Fibroblast of skin of abdomen (primary cell): ENCODE data around the gene HSD17B3.
"Not testable (repeated sequence)": the region's sequence is repeated elsewhere in the genome, so short reads cannot be mapped to it uniquely, and the experiment has no call there.

Experiments
- DNase-seq: peaks from one replicate; pipeline ENCODE4 v3.0.0-alpha.2; 2013

Gene HSD17B3

GRCh38 chr9:96192710-96193109 is 109.3 kb downstream of the HSD17B3 start:
- DNase-seq: no peak

DNA sequence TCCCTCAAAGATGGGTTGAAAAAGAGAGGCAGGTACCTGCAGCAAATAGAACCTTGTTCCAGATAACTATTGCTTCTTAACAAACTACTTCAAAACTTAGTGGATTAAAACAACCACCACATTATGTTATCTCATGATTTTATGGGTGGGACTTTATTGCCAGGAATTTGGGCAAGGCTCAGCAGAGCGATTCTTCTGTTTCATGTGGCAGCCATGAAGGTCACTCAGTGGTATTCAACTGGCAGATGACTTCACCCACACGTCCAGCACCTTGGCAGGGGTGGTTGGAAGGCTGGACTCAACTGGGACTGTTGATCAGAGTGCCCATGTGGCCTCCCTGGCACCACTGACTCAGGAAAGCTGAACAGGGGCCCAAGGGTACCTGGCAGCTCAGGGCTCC is 112.0 kb downstream of the HSD17B3 start:
- DNase-seq: no peak

DNA sequence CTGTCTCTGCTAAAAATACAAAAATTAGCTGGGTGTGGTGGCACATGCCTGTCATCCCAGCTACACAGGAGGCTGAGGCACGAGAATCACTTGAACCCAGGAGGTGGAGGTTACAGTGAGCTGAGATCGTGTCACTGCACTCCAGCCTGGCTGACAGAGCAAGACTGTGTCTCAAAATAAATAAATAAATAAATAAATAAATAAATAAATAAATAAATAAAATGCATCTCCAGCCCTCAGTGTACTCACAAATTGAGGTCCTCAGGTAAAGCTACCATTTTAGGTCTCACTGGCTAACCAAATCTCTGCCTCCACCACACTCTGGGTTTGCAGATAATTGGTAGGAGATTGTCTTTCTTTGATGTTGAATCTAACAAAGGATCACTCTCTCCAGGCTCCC is 112.4 kb downstream of the HSD17B3 start:
- DNase-seq: not testable (repeated sequence)

DNA sequence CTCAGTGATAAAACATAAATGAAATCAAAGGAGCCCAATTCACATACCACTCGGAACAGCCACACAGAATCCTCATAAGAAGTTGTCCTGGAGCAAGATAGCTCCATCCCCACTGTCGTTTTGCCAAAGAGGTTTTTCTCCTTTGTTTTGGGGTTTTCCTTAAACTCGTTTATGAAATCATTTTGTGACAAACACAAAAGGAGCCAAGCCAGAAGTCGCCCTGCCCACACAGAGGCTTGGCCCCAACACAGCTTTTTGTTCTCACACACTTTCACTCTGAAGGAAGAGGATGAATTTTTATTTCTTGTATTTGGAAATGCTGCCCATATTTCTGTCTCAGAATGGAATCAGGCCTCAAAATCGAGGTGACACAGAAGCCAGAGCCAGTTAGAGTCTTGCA is 113.4 kb downstream of the HSD17B3 start:
- DNase-seq: no peak

DNA sequence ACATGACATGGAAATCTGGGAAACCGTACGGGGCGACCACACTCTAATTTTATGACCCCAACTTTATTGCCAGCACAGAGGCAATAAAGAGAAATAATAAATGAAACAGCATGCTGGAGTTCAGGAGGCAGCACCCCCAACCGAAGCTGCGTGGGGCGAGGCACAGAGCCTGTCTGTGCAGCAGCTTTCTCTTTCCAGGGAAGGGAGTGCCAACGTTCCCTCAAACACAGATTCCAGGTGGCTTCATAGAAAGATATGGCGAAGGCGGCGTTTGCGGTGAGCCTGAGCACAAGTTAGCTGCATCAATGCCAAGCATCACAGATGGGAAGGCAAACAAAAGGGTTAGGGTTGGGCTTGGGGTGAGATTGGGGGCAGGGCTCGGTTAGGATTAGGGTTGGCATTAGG is 114.8 kb downstream of the HSD17B3 start:
- DNase-seq: no peak

- peak; percentile 21 for DNase-seq
These were observed 115.4 kb downstream of the HSD17B3 start for GRCh38 chr9:96186591-96187011.

DNA sequence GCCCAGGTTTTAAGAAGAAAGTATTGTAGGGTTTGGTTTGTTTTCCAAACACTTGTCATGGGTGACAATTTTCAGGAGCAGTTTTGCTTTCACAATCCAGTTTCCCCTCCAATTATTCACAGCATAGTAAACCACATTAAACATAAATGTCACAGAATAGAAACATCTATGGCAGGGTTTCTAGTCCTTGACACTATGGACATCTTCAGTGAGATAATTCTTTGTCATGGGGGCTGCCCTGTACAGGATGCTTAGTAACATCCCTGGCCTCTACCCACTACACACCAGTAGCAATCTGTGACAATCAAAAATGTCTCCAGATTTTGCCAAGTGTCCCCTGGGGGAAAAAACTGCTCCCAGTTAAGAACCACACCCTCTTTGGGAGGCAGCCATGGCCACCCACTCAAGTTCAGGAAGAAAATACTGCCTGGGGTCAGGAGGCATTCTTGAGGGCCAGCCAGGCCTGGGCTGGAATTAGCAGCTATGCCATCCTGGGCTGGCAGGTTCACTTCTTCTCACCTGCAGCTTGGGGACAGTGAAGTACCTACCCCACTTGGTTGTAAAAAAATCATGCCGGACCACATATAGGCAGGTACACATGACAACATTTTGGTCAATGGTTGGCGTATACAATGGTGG is 116.3 kb downstream of the HSD17B3 start:
- no peak for DNase-seq
